MCF 10A (cell line): Measurements from ENCODE around the gene PGC. TPM values are rescaled to one million over a fixed set of nuclear protein-coding genes. Genes with fewer than 3 reads are reported as not detected.
A peak's percentile ranks its signal among the peaks of the same experiment; 100 is the strongest.
"Not testable (repeated sequence)": the region's sequence is repeated elsewhere in the genome, so short reads cannot be mapped to it uniquely, and the experiment has no call there.

ENCODE experiments used
- BruUV-seq: library from RNA; stranded (reverse); fragments of 400-500 nt; replicated peaks from 2 replicates; lab custom pipeline; 2021; lab: Mats Ljungman, UMichigan
- CTCF ChIA-PET: fragments of 300-600 bp; sonication (Branson Sonifier 250); formaldehyde crosslinking; extraction: SDS; loops from one replicate; lab custom pipeline; 2021; ENCODE audit warnings: antibody characterized with exemption, inconsistent platforms; lab: Yijun Ruan, JAX
- POLR2A ChIA-PET: fragments of 300-600, 350-650 bp; sonication (Branson Sonifier 250); formaldehyde crosslinking; extraction: SDS; loops from one replicate; lab custom pipeline; 2020; ENCODE audit warnings: antibody characterized with exemption, inconsistent platforms; lab: Yijun Ruan, JAX
- DNase-seq: peaks from one replicate; pipeline ENCODE4 v3.0.0-alpha.2; 2018; ENCODE audit not compliant: unreplicated experiment
- H3K27ac Mint-ChIP-seq: one replicate; pipeline ENCODE4 v1.8.0; 2022; ENCODE audit warnings: mild to moderate bottlenecking, low read depth, mixed read lengths; ENCODE audit not compliant: unreplicated experiment
- H3K27me3 Mint-ChIP-seq: one replicate; pipeline ENCODE4 v1.8.0; 2022; ENCODE audit warnings: mixed read lengths; ENCODE audit not compliant: insufficient read depth, unreplicated experiment
- H3K36me3 Mint-ChIP-seq: one replicate; pipeline ENCODE4 v1.8.0; 2022; ENCODE audit warnings: mild to moderate bottlenecking, moderate library complexity, mixed read lengths; ENCODE audit not compliant: insufficient read depth, unreplicated experiment
- H3K4me1 Mint-ChIP-seq: one replicate; pipeline ENCODE4 v1.8.0; 2022; ENCODE audit warnings: mixed read lengths; ENCODE audit not compliant: insufficient read depth, unreplicated experiment
- H3K4me3 Mint-ChIP-seq: one replicate; pipeline ENCODE4 v1.8.0; 2022; ENCODE audit warnings: mild to moderate bottlenecking, moderate library complexity, mixed read lengths; ENCODE audit not compliant: unreplicated experiment
- H3K9me3 Mint-ChIP-seq: one replicate; pipeline ENCODE4 v1.8.0; 2022; ENCODE audit warnings: mixed read lengths; ENCODE audit not compliant: unreplicated experiment
- intact Hi-C: fragments of 100-400 bp; cut with micrococcal nuclease; formaldehyde crosslinking; loops from 2 replicates; pipeline ENCODE4 v1.14.1; 2022
- total RNA-seq: library from RNA; stranded (reverse); gene quantifications from 2 replicates; pipeline ENCODE4 v1.2.3, GENCODE V29; 2022
- TF ChIP-seq, protein P1 (sequence below): fragments of 200-600 bp; IDR thresholded peaks from one replicate; pipeline ENCODE4 v1.8.0; 2022; ENCODE audit warnings: antibody characterized with exemption, mild to moderate bottlenecking; ENCODE audit not compliant: unreplicated experiment

PGC gene
- total RNA-seq, 1 experiment from 2014 or later, result not detected

- H3K27me3 Mint-ChIP-seq, result no peaks in the 10 kb centered on the region
- ChIA-PET CTCF (interaction anchor here (0.6 to 1.3 kb wide), 5 partner anchors 18 to 167 kb away, joined by 3 to 5 read pairs (median 4); partner anchors contain the start of gene TOMM6), POLR2A (interaction anchor here (1.2 to 1.4 kb wide), 2 partner anchors 18 to 46 kb away, joined by 4 to 5 read pairs; partner anchors contain the start of gene TOMM6)
- H3K4me3 Mint-ChIP-seq, result no peak overlapping the region
- TF ChIP-seq, protein P1, sequence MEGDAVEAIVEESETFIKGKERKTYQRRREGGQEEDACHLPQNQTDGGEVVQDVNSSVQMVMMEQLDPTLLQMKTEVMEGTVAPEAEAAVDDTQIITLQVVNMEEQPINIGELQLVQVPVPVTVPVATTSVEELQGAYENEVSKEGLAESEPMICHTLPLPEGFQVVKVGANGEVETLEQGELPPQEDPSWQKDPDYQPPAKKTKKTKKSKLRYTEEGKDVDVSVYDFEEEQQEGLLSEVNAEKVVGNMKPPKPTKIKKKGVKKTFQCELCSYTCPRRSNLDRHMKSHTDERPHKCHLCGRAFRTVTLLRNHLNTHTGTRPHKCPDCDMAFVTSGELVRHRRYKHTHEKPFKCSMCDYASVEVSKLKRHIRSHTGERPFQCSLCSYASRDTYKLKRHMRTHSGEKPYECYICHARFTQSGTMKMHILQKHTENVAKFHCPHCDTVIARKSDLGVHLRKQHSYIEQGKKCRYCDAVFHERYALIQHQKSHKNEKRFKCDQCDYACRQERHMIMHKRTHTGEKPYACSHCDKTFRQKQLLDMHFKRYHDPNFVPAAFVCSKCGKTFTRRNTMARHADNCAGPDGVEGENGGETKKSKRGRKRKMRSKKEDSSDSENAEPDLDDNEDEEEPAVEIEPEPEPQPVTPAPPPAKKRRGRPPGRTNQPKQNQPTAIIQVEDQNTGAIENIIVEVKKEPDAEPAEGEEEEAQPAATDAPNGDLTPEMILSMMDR, result no peak
- intact Hi-C loops, result no loop called here
- H3K27ac Mint-ChIP-seq, result no peak overlapping the region
- H3K9me3 Mint-ChIP-seq, result no peaks in the 10 kb centered on the region
- DNase-seq, result no peak
- peaks cover 13% of the 10 kb centered on the region for H3K4me1 Mint-ChIP-seq
- H3K36me3 Mint-ChIP-seq, result peaks cover 21% of the 10 kb centered on the region
- BruUV-seq, result no TSS peak
These were observed 22.2 kb upstream of the PGC start for GRCh38 chr6:41769376-41769775.

GRCh38 chr6:41768545-41769308 lies 21.5 kb upstream of the PGC start:
- H3K27me3 Mint-ChIP-seq, result no peaks in the 10 kb centered on the region
- POLR2A ChIA-PET, result interaction anchor here (0.7 to 1.4 kb wide), 2 partner anchors 8 to 46 kb away, joined by 3 to 5 read pairs; no protein-coding TSS in a partner anchor
- BruUV-seq, result no TSS peak
- peaks cover 15% of the 10 kb centered on the region for H3K36me3 Mint-ChIP-seq
- CTCF ChIA-PET, result interaction anchor here (0.6 to 1.5 kb wide), 7 partner anchors 18 to 166 kb away, joined by 3 to 7 read pairs (median 3); partner anchors contain the start of gene TOMM6
- DNase-seq, result no peak
- no peak overlapping the region for H3K27ac Mint-ChIP-seq
- TF ChIP-seq, protein P1, result no peak
- no peaks in the 10 kb centered on the region for H3K9me3 Mint-ChIP-seq
- intact Hi-C loops, result no loop called here
- H3K4me1 Mint-ChIP-seq, result peaks cover 13% of the 10 kb centered on the region
- no peak overlapping the region for H3K4me3 Mint-ChIP-seq

DNA sequence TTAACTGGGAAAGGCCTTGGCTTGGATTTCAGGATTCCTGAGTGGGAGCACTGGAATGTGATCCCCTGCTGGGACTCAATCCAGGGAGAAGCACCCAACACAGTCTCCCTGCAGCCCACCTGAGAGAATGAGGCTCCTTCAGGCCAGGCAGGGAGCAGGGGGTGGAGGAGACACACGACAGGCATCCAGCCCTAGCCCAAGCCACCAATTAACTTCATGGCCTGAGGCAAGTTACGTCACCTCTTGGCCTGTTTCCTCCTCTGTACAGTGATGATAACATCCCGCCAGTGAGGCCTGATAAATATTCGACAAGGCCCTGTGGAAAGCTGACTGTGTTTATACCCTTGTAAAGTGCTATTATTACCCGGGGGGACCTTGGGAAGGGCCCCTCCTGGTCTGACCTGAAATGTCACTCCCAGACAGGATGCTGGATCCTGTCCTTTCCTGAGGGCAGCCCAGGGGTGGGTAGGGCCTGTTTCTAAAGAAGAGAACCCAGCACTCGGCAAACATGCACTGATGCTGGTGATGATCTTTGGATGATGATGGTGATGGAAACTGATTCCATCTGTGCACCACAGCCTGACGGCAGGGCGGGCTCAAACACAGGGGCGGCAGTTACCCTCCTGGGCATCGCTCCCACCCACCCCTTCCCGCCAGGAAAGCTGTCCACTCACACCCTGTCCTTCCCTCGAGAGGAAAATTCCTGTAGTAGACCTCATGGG lies 20.1 kb upstream of the PGC start:
- intact Hi-C loops, result no loop called here
- Mint-ChIP-seq H3K4me3 (no peak overlapping the region), H3K27ac (no peak overlapping the region), H3K27me3 (no peaks in the 10 kb centered on the region), H3K36me3 (peaks cover 9% of the 10 kb centered on the region), H3K9me3 (no peaks in the 10 kb centered on the region), H3K4me1 (peaks cover 13% of the 10 kb centered on the region)
- ChIA-PET POLR2A (interaction anchor here (0.6 to 1.5 kb wide), 2 partner anchors 26 to 33 kb away, joined by 3 to 5 read pairs; no protein-coding TSS in a partner anchor), CTCF (interaction anchor here (0.6 to 1.5 kb wide), 6 partner anchors 14 to 318 kb away, joined by 3 to 7 read pairs (median 3); partner anchors contain the start of genes PRICKLE4 and TFEB)
- TF ChIP-seq, protein P1, result no peak
- DNase-seq, result peak; percentile 86
- BruUV-seq, result no TSS peak

DNA sequence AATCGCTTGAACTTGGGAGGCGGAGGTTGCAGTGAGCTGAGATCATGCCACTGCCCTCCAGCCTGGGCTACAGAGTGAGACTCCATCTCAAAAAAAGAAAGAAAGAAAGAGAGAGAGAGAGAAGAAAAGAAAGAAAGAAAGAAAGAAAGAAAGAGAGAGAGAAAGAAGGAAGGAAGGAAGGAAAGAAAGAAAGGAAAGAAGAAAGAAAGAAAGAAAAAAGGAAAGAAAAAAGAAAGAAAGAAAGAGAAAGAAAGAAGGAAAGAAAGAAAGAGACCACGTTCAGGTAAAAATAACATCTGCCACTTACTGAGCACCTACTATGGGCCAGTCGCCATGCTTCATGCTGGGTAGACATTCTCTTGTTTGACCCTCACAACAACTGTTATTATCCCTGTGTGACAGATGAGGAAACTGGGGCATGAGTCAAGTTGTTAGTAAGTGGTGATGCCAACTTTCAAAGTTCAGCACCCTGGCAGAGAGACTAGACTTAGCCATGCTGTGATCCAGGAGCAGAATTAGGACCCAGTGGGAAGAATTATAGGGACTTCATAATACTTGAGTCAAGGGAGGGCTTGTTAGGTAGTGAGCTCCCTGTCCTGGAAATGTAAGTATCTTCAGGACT lies 19.0 kb upstream of the PGC start:
- H3K9me3 Mint-ChIP-seq, BruUV-seq, H3K27ac Mint-ChIP-seq, H3K27me3 Mint-ChIP-seq, H3K4me3 Mint-ChIP-seq, H3K36me3 Mint-ChIP-seq, intact Hi-C loops: not testable (repeated sequence)
- ChIA-PET POLR2A (interaction anchor here (0.9 to 1.5 kb wide), 3 partner anchors 12 to 25 kb away, joined by 3 to 5 read pairs (median 3); no protein-coding TSS in a partner anchor), CTCF (interaction anchor here (0.6 to 1.2 kb wide), 4 partner anchors 10 to 1317 kb away, joined by 3 to 4 read pairs (median 4); no protein-coding TSS in a partner anchor)
- peaks cover 13% of the 10 kb centered on the region for H3K4me1 Mint-ChIP-seq
- DNase-seq, result peak; percentile 34
